Endothelial cell (in vitro differentiated cells): ENCODE results near the gene PPFIA3. TPM values are rescaled to one million over a fixed set of nuclear protein-coding genes. Genes with fewer than 3 reads are reported as not detected.

Experiments
- DNase-seq: peaks from one replicate; pipeline ENCODE4 v3.0.0; 2021; ENCODE audit warnings: low spot score
- H3K27ac Mint-ChIP-seq: one replicate; pipeline ENCODE4 v1.8.0; 2021; ENCODE audit warnings: mixed read lengths, inconsistent platforms; ENCODE audit not compliant: unreplicated experiment
- H3K27me3 Mint-ChIP-seq: one replicate; pipeline ENCODE4 v1.8.0; 2021; ENCODE audit warnings: mild to moderate bottlenecking, moderate library complexity, mixed read lengths, inconsistent platforms; ENCODE audit not compliant: unreplicated experiment
- H3K36me3 Mint-ChIP-seq: one replicate; pipeline ENCODE4 v1.8.0; 2021; ENCODE audit warnings: mild to moderate bottlenecking, low read depth, mixed read lengths, inconsistent platforms; ENCODE audit not compliant: unreplicated experiment
- H3K4me1 Mint-ChIP-seq: one replicate; pipeline ENCODE4 v1.8.0; 2021; ENCODE audit warnings: mild to moderate bottlenecking, mixed read lengths, inconsistent platforms; ENCODE audit not compliant: unreplicated experiment
- H3K4me3 Mint-ChIP-seq: one replicate; pipeline ENCODE4 v1.8.0; 2021; ENCODE audit warnings: mild to moderate bottlenecking, mixed read lengths, inconsistent platforms; ENCODE audit not compliant: unreplicated experiment
- H3K9me3 Mint-ChIP-seq: one replicate; pipeline ENCODE4 v1.8.0; 2021; ENCODE audit warnings: mixed read lengths, inconsistent platforms; ENCODE audit not compliant: unreplicated experiment
- total RNA-seq: library from RNA; stranded (reverse); fragmentation: NEBNext Ultra II Directional; extraction: Animal tissue kit (Norgen Biotek cat#: 25700); gene quantifications from one replicate; pipeline ENCODE4 v1.2.1, GENCODE V29; 2021; ENCODE audit not compliant: unreplicated experiment
- TF ChIP-seq, protein P1 (sequence below): fragments of 200-600 bp; sonication (generic); IDR thresholded peaks from one replicate; pipeline ENCODE4 v1.5.0; 2021; ENCODE audit warnings: antibody characterized with exemption; ENCODE audit not compliant: unreplicated experiment

PPFIA3 gene
- total RNA-seq, 1 donor from 2014 or later = 19.7 TPM

DNA sequence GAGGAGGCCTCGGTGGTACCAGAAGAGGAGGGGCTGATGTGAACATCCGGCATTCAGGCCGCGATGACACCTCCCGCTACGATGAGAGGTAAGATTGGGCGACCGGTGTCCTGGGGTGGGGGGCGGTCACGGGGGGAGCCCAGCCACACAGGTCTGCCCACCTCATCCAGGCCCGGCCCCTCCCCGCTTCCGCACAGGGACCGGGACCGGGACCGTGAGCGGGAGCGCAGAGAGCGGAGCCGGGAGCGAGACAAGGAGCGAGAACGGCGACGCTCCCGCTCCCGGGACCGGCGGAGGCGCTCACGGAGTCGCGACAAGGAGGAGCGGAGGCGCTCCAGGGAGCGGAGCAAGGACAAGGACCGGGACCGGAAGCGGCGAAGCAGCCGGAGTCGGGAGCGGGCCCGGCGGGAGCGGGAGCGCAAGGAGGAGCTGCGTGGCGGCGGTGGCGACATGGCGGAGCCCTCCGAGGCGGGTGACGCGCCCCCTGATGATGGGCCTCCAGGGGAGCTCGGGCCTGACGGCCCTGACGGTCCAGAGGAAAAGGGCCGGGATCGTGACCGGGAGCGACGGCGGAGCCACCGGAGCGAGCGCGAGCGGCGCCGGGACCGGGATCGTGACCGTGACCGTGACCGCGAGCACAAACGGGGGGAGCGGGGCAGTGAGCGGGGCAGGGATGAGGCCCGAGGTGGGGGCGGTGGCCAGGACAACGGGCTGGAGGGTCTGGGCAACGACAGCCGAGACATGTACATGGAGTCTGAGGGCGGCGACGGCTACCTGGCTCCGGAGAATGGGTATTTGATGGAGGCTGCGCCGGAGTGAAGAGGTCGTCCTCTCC is 11.5 kb upstream of the PPFIA3 start:
- H3K36me3 Mint-ChIP-seq = peaks cover 24% of the 10 kb centered on the region
- TF ChIP-seq, protein P1, sequence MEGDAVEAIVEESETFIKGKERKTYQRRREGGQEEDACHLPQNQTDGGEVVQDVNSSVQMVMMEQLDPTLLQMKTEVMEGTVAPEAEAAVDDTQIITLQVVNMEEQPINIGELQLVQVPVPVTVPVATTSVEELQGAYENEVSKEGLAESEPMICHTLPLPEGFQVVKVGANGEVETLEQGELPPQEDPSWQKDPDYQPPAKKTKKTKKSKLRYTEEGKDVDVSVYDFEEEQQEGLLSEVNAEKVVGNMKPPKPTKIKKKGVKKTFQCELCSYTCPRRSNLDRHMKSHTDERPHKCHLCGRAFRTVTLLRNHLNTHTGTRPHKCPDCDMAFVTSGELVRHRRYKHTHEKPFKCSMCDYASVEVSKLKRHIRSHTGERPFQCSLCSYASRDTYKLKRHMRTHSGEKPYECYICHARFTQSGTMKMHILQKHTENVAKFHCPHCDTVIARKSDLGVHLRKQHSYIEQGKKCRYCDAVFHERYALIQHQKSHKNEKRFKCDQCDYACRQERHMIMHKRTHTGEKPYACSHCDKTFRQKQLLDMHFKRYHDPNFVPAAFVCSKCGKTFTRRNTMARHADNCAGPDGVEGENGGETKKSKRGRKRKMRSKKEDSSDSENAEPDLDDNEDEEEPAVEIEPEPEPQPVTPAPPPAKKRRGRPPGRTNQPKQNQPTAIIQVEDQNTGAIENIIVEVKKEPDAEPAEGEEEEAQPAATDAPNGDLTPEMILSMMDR = no peak
- no peak overlapping the region for H3K27ac Mint-ChIP-seq

DNA sequence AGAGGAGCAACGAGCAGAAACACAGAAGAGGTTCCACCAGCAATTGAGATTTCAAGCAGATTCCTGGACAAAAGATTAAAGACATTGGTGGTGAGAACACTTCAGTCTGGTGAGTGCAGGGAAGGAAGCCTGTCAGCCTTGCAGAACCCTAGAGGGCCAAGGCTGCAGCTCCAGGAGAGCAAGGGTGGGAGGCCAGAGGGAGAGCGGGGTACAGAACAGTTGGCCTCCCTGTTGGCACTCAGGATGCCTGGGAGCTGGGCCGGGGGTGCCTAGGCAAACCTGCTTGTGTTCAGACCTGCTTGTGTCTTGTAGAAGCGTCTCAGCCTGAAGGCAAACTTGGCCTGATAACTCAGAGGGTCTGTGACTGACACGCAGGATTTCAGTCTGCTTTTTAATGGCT is 10.3 kb upstream of the PPFIA3 start:
- DNase-seq = no peak
- Mint-ChIP-seq H3K4me1 (peaks cover 24% of the 10 kb centered on the region), H3K27me3 (peaks cover 10% of the 10 kb centered on the region), H3K27ac (peak overlapping the region; percentile 20), H3K9me3 (no peaks in the 10 kb centered on the region), H3K36me3 (peaks cover 27% of the 10 kb centered on the region), H3K4me3 (peak overlapping the region; percentile 50)
- TF ChIP-seq, protein P1 = no peak

More for the DNA sequence above, 11.5 kb upstream of the PPFIA3 start:
- Mint-ChIP-seq H3K9me3 (no peaks in the 10 kb centered on the region), H3K4me3 (no peak overlapping the region), H3K4me1 (peaks cover 20% of the 10 kb centered on the region), H3K27me3 (peaks cover 10% of the 10 kb centered on the region)
- no peak for DNase-seq

DNA sequence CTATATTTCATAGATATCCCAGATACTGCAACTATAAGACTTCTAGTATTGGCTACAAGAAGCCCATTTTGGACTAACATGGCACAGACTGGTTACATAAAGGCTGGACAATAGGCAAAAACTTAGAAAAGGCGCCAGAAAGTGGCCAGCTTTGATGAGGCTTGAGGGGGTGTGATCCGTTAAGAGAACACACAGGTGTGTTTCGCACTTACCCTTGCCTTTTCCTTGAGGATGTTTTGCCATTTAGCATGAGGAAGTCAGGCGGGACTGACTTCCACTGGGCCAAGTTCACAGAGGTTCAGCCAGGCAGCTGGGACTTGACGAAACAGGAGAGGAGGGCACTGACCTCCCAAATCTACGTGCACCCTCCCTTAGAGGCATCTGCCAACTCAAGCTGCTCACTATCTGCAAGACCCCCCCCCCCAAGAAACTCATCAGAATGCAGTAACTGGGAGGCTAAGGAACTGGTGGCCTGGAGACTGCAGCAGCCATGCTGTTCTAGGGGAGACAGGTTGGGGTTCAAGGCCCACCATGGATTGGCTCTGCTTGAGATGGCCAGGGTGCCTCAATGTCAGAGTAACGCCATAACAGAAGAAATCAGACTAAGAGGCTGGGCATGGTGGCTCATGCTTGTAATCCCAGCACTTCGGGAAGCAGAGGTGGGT is 9.6 kb upstream of the PPFIA3 start:
- peak overlapping the region; percentile 20 for H3K27ac Mint-ChIP-seq
- H3K36me3 Mint-ChIP-seq = peaks cover 27% of the 10 kb centered on the region
- DNase-seq = no peak
- peak overlapping the region; percentile 50 for H3K4me3 Mint-ChIP-seq
- H3K4me1 Mint-ChIP-seq = peaks cover 24% of the 10 kb centered on the region
- TF ChIP-seq, protein P1 = no peak
- peaks cover 10% of the 10 kb centered on the region for H3K27me3 Mint-ChIP-seq
- H3K9me3 Mint-ChIP-seq = no peaks in the 10 kb centered on the region

DNA sequence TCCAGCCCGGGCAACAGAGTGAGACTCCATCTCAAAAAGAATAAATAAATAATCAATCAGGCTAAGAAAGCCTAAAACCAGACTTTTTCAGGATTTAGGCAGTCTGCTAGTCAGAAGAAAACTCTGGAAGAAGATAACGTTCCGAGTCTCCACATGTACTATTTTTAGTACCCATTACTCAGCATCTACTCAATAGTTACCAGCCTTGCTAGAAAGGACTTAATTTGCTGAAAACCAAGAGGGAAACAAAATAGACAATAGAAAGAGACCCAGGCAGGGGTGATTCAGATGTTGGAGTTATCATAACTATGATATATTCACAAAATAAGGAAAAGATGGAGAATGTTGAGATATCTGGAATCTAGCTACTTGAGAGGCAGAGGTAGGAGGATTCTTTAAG is 8.8 kb upstream of the PPFIA3 start:
- peaks cover 14% of the 10 kb centered on the region for H3K27me3 Mint-ChIP-seq
- H3K9me3 Mint-ChIP-seq = no peaks in the 10 kb centered on the region
- H3K36me3 Mint-ChIP-seq = peaks cover 31% of the 10 kb centered on the region
- no peak overlapping the region for H3K4me3 Mint-ChIP-seq
- peaks cover 28% of the 10 kb centered on the region for H3K4me1 Mint-ChIP-seq
- TF ChIP-seq, protein P1 = no peak
- H3K27ac Mint-ChIP-seq = no peak overlapping the region
- no peak for DNase-seq
